IPS-NIHi7 (cell line): ENCODE data around the gene CHRNB1.

Experiments
- DNase-seq: peaks from one replicate; pipeline ENCODE4 v3.0.0; 2012; ENCODE audit warnings: mixed read lengths; ENCODE audit errors: extremely low spot score

CHRNB1 gene

GRCh38 chr17:7437950-7438614 lies 6.8 kb upstream of the CHRNB1 start:
- peak; percentile 55 for DNase-seq

- no peak for DNase-seq
Observed at GRCh38 chr17:7438656-7439460, 6.0 kb upstream of the CHRNB1 start.

- no peak for DNase-seq
Observed at GRCh38 chr17:7439462-7440112, 5.3 kb upstream of the CHRNB1 start, which contains the start of gene FGF11. Gene FGF11, plus strand, starts transcription at chr17:7439512. Its CDS starts 109 bp downstream, at chr17:7439621.

- DNase-seq: peak; percentile 67
Observed at GRCh38 chr17:7440113-7440833, 4.6 kb upstream of the CHRNB1 start.

GRCh38 chr17:7440834-7441195 lies 4.0 kb upstream of the CHRNB1 start:
- no peak for DNase-seq

GRCh38 chr17:7441266-7441665 lies 3.6 kb upstream of the CHRNB1 start:
- no peak for DNase-seq

GRCh38 chr17:7442142-7442541 lies 2.7 kb upstream of the CHRNB1 start:
- no peak for DNase-seq

- no peak for DNase-seq
Observed at GRCh38 chr17:7443499-7444485, 1.1 kb upstream of the CHRNB1 start.

GRCh38 chr17:7445619-7445968 lies 733 bp downstream of the CHRNB1 start:
- DNase-seq: peak; percentile 91

- DNase-seq: no peak
Observed at GRCh38 chr17:7448461-7448860, 3.6 kb downstream of the CHRNB1 start.

GRCh38 chr17:7459961-7460545 lies 15.2 kb downstream of the CHRNB1 start:
- no peak for DNase-seq

GRCh38 chr17:7460850-7461660 lies 16.2 kb downstream of the CHRNB1 start:
- peak; percentile 60 for DNase-seq

- DNase-seq: no peak
Observed at GRCh38 chr17:7462474-7463371, 17.9 kb downstream of the CHRNB1 start.

GRCh38 chr17:7463372-7463846 lies 18.5 kb downstream of the CHRNB1 start:
- no peak for DNase-seq

GRCh38 chr17:7464081-7464480 lies 19.2 kb downstream of the CHRNB1 start:
- no peak for DNase-seq

- DNase-seq: no peak
Observed at GRCh38 chr17:7465597-7466275, 20.9 kb downstream of the CHRNB1 start.

- DNase-seq: no peak
Observed at GRCh38 chr17:7466318-7466638, 21.4 kb downstream of the CHRNB1 start.
